Fibroblast of lung (primary cell): Measurements from ENCODE around the gene TMEM94. TPM values are rescaled to one million over a fixed set of nuclear protein-coding genes. Genes with fewer than 3 reads are reported as not detected.

ENCODE experiments used
- DNase-seq, 2 donors: peaks; one replicate each; pipeline versions ENCODE4 v3.0.0 to v3.0.0-alpha.2; 2010; ENCODE audit warnings: low read depth in 2 of 2
- H2AFZ ChIP-seq: 2 replicates; pipeline ENCODE4 v1.5.1; 2012; ENCODE audit warnings: low read length, control low read depth, inconsistent platforms
- H3K27ac ChIP-seq: 2 replicates; pipeline ENCODE4 v1.5.1; 2011; ENCODE audit warnings: low read length, control low read depth; ENCODE audit not compliant: insufficient read depth
- H3K27me3 ChIP-seq: 2 replicates; pipeline ENCODE4 v1.5.1; 2011; ENCODE audit warnings: mild to moderate bottlenecking, low read length; ENCODE audit not compliant: control insufficient read depth, insufficient read depth
- H3K36me3 ChIP-seq: 2 replicates; pipeline ENCODE4 v1.5.1; 2011; ENCODE audit warnings: low read length; ENCODE audit not compliant: control insufficient read depth, insufficient read depth
- H3K4me1 ChIP-seq: 2 replicates; pipeline ENCODE4 v1.5.1; 2011; ENCODE audit warnings: low read length; ENCODE audit not compliant: control insufficient read depth, insufficient read depth; ENCODE audit errors: extremely low read depth
- H3K4me2 ChIP-seq: 2 replicates; pipeline ENCODE4 v1.5.1; 2011; ENCODE audit warnings: low read length, control low read depth; ENCODE audit not compliant: insufficient read depth; ENCODE audit errors: extremely low read depth
- H3K4me3 ChIP-seq, 4 experiments: fragments of 200-600 bp in 1 of 4; sonication (generic) in 1 of 4; replicated peaks in 1 of 4; 2 replicates each; pipeline ENCODE4 v1.5.1; 2011 to 2016; ENCODE audit warnings: low read length in 4 of 4, low read depth in 3 of 4, mild to moderate bottlenecking in 3 of 4, control low read depth in 2 of 4, inconsistent platforms in 1 of 4, mixed read lengths in 1 of 4; ENCODE audit not compliant: insufficient read depth in 1 of 4; ENCODE audit errors: control extremely low read depth in 1 of 4
- H3K79me2 ChIP-seq: 2 replicates; pipeline ENCODE4 v1.5.1; 2012; ENCODE audit warnings: mild to moderate bottlenecking, low read length, inconsistent platforms; ENCODE audit not compliant: control insufficient read depth, insufficient read depth
- H3K9ac ChIP-seq: 2 replicates; pipeline ENCODE4 v1.5.1; 2011; ENCODE audit warnings: mild to moderate bottlenecking, low read length, control low read depth; ENCODE audit not compliant: insufficient read depth
- H3K9me3 ChIP-seq: 2 replicates; pipeline ENCODE4 v1.5.1; 2012; ENCODE audit warnings: low read depth, low read length; ENCODE audit not compliant: control insufficient read depth, insufficient read depth
- H4K20me1 ChIP-seq: 2 replicates; pipeline ENCODE4 v1.5.1; 2011; ENCODE audit warnings: low read length; ENCODE audit not compliant: control insufficient read depth, insufficient read depth; ENCODE audit errors: extremely low read depth
- EZH2 ChIP-seq: IDR thresholded peaks from 2 replicates; pipeline ENCODE4 v1.5.1; 2012; ENCODE audit warnings: low read length, control low read depth, mild to moderate bottlenecking; ENCODE audit errors: missing control alignments
- polyA plus RNA-seq, 2 donors: library from polyadenylated mRNA; depleted of rRNA in 1 of 2; stranded (reverse) in 1 of 2; unstranded in 1 of 2; fragments of >200 nt; gene quantifications; 2 replicates each; pipeline ENCODE4 v1.2.1, GENCODE V29; 2011 to 2012; ENCODE audit warnings: missing spikeins in 1 of 2
- total RNA-seq: library from RNA; depleted of rRNA; stranded (reverse); fragments of >200 nt; gene quantifications from 2 replicates; pipeline ENCODE4 v1.2.1, GENCODE V29; 2014
- TF ChIP-seq, protein P1 (sequence below), 2 donors: IDR thresholded peaks in 1 of 2; conservative IDR thresholded peaks in 1 of 2; 1 replicate in 1 of 2; 2 replicates in 1 of 2; pipeline ENCODE4 v1.5.1; 2011 to 2012; ENCODE audit warnings: low read length in 2 of 2, control low read depth in 1 of 2, inconsistent platforms in 1 of 2, low read depth in 1 of 2, mild to moderate bottlenecking in 1 of 2

The TMEM94 gene
- total and polyA plus RNA-seq, 2 donors (not counting 1 experiment from before 2014, with no cell fraction given): 18.3 to 35.0 TPM

DNA sequence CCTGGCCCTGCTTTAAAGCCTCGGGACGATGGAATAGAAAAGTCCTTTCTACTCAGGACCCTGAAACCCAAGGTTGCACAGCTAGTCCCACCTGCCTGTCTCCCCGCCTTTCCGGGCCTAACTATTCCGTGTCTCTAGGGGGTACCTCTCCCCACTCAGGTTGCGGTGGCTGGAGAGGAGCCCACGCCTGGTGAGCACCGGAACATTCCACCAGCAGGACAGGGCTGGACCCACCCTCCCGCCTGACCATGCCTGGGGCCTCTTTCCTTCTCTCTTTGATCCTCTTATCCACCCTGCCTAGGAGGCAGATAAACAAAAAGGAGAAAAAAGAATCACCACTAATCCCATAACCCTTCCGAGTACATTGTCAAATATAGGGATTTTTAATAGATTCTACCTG, 79.9 kb downstream of the TMEM94 start:
- H3K27me3 ChIP-seq: peaks cover 2% of the 10 kb centered on the region
- no peak overlapping the region for H3K4me2 ChIP-seq
- no peaks in the 10 kb centered on the region for H3K79me2 ChIP-seq
- H4K20me1 ChIP-seq: no peaks in the 10 kb centered on the region
- H3K9me3 ChIP-seq: no peaks in the 10 kb centered on the region
- H3K4me3 ChIP-seq: no peak overlapping the region
- no peak overlapping the region for H3K9ac ChIP-seq
- H3K36me3 ChIP-seq: no peaks in the 10 kb centered on the region
- DNase-seq: no peak
- no peak for TF ChIP-seq EZH2
- TF ChIP-seq, protein P1, sequence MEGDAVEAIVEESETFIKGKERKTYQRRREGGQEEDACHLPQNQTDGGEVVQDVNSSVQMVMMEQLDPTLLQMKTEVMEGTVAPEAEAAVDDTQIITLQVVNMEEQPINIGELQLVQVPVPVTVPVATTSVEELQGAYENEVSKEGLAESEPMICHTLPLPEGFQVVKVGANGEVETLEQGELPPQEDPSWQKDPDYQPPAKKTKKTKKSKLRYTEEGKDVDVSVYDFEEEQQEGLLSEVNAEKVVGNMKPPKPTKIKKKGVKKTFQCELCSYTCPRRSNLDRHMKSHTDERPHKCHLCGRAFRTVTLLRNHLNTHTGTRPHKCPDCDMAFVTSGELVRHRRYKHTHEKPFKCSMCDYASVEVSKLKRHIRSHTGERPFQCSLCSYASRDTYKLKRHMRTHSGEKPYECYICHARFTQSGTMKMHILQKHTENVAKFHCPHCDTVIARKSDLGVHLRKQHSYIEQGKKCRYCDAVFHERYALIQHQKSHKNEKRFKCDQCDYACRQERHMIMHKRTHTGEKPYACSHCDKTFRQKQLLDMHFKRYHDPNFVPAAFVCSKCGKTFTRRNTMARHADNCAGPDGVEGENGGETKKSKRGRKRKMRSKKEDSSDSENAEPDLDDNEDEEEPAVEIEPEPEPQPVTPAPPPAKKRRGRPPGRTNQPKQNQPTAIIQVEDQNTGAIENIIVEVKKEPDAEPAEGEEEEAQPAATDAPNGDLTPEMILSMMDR (conservative IDR thresholded peaks at IDR 0.05 in 1 of 2, IDR thresholded peaks at IDR 0.05 in 1 of 2; ENCODE audit: low read depth in 1 of 2, low read length in 2 of 2): no peak
- H3K4me1 ChIP-seq: no peaks in the 10 kb centered on the region
- no peak overlapping the region for H3K27ac ChIP-seq
- H2AFZ ChIP-seq: no peak overlapping the region

DNA sequence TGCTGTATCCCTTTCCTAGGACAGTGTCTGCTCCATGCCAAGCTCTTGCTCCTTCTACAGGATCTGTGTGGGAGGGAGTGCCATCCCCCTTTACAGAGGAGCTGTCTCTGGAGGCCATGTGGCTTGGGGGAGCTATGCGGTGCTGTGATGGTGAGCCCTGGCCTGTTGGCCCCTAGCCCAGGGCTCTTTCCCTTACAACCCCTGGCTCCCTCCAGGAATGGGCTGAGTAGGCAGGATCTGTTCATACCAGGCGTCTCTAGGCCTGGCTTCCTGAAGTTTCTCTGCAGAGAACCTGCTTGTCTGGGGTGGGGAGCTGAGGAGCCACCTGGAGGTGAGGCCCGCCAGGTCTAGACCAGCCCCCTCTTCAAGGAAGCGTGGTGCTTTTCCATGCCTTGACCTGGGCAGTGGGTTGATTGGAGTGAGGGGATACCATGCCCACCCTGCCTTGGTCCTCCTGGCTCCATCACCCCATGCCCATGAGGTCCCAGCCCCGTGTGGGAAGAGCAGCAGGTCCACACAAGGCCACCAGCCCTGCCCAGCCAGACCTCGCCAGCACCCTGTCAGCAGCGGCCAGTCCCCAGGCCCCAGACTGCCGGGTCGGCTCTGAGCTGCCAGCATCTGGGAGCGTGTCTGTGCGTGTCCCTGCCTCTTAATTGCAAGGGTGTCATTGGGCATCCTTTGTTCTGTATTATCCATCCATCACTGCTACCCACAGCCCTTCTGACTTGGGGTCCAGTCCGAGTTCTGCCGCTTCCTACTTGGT, 83.7 kb downstream of the TMEM94 start:
- Histone ChIP-seq H3K4me3 (no peak overlapping the region), H3K27ac (no peak overlapping the region), H3K4me2 (no peak overlapping the region), H3K4me1 (no peaks in the 10 kb centered on the region), H2AFZ (no peak overlapping the region), H3K79me2 (no peaks in the 10 kb centered on the region), H3K27me3 (peaks cover 6% of the 10 kb centered on the region), H3K36me3 (no peaks in the 10 kb centered on the region), H3K9me3 (no peaks in the 10 kb centered on the region), H4K20me1 (no peaks in the 10 kb centered on the region), H3K9ac (no peak overlapping the region)
- no peak for DNase-seq
- no peak for TF ChIP-seq EZH2
- TF ChIP-seq, protein P1 (conservative IDR thresholded peaks at IDR 0.05 in 1 of 2, IDR thresholded peaks at IDR 0.05 in 1 of 2; ENCODE audit: low read depth in 1 of 2, low read length in 2 of 2): no peak

DNA sequence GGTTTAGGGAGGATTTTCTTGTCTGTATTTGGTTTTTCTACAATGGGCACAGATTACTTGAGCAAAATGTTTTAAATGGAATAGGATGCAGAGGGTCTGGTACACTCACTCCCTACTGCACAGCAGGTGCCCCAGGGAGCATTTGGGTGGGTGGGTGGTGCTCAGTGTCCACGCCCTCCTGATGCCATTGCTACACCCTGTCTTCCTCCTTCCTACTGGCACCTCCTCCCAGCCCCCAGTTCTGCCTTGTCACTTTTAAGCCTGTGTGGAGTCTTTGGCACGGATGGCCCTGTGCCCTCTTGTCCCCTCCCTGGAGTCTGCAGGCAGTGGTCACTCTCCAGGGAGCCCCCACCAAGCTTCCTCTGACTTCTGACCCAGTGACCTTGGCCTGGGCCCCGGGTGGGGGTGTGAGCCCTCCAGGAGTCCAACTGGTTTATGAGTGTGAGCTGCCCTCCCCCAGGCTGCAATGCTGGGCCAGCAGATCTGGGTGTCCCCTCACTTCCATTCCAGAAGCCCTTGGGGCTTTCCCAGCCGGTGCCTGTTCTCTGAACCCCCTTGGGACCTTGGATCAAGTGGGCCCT, 84.6 kb downstream of the TMEM94 start:
- Histone ChIP-seq H3K4me2 (no peak overlapping the region), H3K36me3 (no peaks in the 10 kb centered on the region), H3K27me3 (peaks cover 6% of the 10 kb centered on the region), H3K27ac (no peak overlapping the region), H3K9ac (no peak overlapping the region), H3K79me2 (no peaks in the 10 kb centered on the region), H4K20me1 (no peaks in the 10 kb centered on the region), H2AFZ (no peak overlapping the region), H3K4me1 (no peaks in the 10 kb centered on the region), H3K9me3 (no peaks in the 10 kb centered on the region), H3K4me3 (no peak overlapping the region)
- TF ChIP-seq EZH2: no peak
- DNase-seq: no peak
